ENCODE measurements around the gene SNED1.
A peak's percentile ranks its signal among the peaks of the same experiment; 100 is the strongest.

SNED1 gene

DNA sequence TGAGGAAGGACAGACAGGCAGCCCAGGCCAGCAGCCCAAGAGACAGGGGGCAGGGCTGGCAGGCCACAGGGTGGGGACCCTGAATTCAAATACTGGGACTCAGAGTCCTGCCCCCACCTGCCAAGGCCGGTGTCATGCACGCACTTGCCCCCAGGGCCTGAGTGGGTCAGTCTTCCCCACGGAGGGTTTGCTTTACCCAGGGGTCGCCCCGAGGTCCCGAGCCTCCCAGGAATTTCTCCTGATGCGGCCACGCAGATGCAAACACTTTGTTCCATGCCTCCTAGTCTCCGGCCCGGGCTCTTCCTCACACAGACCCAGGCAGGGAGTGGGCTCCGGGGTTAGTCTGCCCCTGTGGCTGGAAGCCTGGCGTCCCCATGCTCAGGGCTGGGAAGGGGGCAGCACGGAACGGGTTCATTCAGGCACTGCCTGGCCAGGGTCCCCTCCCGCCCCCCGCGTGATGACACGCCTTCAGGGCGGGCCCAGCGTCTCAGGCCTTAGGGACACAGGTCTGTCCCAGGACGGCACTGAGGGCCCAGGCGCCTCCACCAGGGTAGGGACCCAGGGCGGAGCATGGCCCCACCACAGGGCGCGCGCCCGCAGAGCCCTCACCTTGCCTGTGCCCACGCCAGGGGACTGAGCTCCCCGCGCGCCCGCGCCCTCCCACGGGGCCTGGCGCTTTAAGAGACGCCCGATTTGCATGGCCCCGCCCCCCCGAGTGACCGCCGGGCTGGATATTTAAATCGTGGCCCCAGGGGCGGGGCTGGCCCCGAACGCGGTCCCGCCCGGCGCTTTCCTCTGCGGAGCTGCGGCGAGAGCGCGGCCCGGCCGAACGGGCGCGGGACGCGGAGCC lies at the start of gene SNED1:
SNED1 (plus strand) TSS at position 763 of the 850 bp plus-strand sequence. CDS start 220 bp downstream, outside the sequence.
- DNase-seq, result peak in 1 of 2 donors; percentile 38

DNA sequence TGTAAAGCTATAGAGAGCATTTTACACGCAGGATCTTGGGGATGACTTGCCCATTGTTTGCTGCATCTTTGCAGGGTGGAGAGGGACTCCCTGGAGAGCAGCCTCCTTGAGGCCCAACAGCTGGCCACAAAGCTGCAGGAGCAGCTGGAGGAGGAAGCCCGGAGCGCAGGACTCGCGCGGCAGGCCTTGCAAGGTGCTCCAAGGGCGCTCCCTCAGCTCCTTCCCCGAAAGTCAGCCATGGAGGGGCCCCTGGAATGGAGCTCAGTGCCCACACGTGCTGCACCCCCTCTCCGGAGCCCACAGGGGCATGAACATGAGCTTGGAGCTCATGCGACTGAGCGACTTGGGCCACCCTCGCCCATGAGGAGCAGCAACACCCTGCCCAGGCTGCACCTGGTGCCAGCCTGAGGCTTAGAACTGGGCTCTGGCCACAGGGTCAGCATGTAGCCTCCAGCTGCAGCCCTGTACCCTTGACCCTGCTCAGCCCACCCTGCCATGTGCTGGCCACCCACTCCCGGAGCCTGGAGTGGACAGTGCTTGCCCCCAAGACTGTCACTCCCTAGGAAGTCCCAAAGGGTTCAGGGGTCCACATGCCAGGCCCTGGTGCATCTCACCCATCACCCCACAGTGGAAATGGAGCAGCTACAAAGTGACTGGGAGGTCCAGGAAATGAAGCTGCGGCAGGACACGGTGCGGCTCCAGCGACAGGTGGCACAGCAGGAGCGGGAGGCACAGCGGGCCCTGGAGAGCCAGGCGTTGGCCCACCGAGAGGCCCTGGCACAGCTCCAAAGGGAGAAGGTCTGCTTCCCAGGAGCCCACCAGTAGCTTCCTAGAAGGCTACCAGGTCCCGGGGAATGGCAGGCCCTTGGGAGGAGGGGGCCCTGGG lies 49.3 kb upstream of the SNED1 start:
- no peak for DNase-seq

DNA sequence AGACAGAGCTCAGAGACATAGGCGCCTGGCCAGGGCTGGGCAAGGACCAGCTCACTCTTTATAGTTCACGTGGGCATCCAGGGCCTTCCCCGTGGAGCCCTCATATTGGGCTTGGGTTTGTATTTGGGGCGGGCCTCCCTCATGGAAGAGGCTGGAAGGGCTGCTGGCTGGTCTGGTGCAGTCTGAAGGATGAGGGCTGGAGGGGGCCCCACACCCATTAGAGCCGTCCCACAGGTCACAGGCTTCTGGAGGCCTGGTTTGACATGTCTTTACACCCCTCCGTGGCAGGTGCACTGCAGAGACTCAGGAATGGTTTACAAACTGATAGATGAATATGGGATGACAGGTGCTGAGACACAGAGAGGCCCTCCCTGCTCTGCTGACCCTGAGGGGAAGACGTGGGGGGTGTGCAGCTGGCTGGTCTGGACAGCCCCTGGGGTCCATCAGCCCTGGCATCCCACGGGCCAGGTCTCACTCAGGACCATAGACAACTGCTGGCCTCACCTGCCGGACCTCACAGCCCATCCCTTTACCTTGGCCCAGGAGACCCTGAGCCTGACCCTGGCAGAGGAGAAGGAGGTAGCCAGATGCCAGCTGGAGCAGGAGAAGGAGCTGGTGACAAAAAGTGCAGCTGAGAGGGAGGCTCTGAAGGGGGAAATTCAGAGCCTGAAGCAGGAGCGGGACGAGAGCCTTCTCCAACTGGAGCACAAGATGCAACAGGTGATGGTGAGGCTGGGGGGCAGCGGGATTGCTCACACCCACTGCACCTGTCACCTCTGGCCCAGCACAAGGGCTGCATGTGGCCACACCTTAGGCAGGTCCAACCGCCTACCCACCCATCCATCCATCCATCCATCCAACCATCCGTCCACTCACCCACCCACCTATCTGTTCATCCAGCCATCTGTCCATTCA lies 48.4 kb upstream of the SNED1 start:
- DNase-seq, result no peak

DNA sequence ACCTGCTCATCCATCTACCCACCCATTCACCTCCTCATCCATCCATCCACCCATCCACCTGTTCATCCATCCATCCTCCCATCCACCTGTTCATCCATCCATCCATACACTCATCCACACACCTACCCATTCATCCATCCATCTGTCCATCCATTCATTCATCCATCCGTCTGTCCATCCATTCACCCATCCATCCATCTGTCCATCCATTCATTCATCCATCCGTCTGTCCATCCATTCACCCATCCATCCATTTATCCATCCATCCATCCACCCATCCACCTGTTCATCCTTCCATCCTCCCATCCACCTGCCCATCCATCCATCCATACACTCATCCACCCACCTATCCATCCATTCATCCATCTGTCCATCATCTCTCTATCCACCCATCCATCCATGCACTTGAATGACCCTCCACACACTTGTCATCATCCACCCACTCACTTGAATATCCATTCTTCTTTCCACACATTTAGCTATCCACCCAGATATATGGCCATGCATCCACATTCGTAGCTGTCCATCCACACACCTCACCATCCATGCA lies 47.3 kb upstream of the SNED1 start:
- no peak for DNase-seq

DNA sequence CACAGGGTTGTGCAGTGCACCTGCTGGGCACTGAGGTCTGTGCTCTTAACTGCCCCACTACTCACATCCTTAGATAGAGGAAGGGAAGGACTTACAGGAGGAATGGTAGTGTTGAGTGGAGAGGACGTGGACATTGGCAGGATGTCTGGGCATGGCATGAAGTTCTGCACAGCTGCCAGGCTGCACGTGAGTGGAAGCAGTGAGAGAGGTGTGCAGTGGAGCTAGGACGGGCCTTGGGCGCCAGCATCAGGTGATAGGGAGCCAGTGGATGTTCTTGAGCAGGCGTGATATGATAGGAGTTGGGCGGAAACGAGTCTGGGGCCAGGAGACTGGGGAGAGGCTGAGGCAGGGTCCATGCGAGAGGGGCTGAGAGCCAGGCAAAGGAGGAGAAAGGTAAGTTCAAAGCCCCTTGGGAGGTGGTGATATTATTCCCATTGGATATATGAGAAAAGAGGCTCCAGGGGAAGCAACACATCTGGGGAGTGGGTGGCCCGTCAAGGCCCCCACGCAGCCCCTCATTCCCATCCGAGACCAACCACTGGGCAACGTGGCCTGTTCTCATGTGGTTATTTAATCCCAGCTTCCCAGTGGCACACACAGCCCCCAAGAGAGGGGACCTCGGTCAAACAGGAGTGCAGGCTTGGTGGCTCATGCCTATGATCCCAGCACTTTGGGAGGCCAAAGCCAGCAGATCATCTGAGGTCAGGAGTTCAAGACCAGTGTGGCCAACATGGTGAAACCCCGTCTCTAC lies 45.7 kb upstream of the SNED1 start:
- no peak for DNase-seq

DNA sequence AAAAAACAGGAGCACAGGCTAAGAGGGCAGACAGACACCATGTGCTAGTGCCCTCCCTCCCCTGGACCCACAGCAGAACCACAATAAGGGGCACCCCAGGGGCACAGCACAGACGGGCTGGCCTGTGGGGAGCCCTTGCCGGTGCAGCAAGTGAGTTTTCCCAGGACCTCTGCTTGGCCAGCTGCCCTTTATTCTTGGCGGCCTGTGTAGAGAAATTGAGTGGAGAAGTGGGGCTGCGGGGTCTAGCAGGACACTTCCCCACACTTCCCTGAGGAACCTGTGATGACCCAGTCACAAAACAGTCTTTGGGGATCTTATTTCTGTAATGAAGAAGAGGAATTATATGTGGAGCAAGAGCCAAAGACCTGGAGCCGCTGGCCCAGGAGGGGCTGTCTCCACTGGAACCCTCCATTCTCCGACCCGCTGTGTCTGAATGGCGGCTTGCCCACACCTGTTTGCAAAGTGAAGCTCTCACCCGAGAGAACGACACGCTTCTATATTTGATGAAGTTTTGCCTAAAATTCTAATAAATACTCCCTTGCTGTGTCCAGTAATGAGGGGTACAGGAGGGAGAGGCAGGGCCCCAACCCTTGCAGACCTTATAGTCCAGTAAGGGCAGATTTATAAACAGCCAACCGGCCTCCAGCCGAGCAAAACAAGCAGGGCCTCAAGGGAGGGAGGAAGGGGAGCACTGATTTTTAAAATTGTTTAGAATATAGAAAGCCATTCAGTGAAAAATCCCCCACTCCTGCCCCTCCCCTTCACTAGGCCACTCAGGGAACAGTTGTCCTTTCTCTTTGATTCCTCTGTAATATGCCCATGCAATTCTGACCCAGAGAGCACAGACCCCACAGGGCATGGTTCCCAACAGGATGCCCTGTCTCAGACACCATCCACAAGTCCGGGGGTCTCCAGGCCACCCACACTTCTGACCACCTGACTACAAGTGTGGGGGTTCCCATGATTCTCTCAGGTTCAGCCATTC lies 44.7 kb upstream of the SNED1 start:
- no peak for DNase-seq

DNA sequence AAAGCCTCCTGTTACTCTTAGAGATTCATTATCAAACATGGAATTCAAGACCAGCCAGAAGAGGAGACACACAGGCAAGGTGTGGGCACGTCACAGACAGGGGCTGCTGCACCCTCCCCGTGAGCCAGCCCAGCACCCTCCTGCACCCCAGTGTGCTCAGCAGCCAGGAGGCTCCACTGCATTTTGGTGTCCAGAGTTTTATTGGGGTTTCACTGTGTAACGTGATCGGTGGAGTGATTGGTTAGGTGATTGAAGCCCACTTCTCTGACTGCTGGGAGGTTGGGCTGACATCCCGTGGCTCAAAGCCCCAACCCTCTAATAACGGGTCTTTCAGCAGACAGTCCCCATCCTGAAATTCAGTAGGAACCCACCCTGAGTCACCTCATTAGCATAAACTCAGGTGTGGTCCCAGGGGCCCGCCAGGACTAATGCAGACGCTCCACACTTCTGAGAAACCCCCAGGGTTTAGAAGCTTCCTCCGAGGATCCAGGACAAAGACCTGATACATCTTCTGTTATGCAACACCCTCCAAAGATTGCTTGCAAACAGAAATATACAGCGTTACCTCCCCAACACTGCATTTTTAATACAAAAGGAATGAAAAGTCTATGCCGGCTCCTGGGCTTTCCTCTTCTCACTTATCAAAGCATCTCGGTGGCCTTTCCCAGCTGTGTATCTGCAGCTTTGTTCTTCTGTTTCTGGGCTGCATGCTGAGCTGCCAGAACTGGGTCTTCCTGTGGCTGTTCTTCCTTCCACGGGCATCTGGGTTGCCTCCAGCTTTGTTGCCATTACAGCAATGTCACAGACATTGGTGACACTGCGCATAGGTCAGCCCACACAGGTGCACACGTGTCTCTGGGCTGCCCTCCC lies 43.7 kb upstream of the SNED1 start:
- no peak for DNase-seq

DNA sequence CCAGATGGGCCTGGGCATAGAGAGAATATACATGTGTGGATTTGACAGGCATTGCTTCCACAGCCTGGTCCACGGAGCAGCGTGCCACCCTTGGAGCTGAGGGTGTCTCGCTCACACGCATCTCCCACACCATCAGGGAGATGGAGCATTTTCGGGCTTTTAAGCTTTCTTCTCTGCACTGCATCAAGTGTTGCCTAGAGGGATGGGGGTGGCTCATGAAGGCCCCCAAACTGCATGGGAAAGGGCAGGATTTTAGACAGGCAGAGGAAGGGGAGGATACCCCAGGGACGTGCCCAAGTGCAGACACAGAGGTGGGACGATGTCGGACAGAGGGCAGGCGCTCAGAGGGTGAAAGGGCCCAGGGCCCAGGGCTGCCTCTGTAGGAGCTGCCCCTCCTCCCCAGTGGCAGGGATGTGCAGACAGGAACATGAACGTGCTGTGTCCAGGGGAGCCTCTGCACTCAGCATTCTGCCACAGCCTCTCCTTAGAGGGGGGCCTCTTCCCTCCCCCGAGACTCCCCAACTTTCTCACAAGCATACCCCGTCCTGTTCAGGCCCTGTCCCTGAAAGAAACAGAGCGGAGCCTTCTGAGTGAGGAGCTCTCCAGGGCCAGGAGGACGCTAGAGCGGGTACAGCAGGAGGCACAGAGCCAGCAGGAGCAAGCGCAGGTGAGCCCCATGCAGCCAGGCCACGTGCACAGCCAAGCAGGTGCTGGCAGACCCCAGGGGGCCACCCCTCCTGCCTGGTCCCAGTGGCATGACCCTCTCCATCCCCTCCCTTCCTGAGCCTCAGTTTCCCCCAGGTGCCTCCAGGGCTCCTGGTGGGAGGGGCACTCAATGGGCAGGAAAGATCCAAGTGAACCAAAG lies 42.9 kb upstream of the SNED1 start:
- DNase-seq, result no peak

DNA sequence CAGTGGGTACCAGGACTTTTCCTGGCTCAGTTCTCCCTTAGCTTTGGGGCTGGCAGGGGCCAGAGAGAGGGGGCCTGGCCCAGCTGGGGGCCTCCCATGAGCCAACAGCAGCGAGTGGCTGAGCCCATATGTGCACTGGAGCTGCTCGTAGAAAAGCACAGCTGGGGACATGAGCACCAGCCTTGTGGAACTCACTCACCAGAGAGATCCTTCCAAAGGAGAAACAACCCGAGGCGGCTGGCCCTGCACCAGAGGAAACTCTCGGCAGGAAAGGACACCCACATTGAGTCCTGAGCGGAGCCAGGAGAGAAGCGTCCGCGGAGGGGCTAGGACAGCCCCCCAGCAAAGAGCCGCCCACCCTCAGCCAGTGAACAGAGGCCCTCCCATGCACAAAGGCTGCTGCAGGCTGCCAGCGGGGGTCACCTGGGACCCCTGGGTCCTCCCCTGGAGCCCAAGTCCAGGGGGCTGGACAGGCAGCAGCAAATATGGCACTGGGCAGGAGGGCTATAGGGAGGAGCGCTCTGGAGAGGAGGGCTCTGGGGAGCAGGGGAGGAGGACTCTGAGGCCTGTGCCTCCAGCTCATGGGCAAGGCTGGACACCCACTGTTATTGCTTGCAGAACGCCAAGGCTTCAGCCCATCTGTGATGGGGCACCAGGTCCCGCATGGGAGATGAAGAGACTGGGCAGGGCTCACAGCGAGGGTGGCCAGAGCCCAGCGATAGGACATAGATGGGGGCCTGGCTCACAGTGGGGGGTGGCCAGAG lies 42.1 kb upstream of the SNED1 start:
- no peak for DNase-seq

DNA sequence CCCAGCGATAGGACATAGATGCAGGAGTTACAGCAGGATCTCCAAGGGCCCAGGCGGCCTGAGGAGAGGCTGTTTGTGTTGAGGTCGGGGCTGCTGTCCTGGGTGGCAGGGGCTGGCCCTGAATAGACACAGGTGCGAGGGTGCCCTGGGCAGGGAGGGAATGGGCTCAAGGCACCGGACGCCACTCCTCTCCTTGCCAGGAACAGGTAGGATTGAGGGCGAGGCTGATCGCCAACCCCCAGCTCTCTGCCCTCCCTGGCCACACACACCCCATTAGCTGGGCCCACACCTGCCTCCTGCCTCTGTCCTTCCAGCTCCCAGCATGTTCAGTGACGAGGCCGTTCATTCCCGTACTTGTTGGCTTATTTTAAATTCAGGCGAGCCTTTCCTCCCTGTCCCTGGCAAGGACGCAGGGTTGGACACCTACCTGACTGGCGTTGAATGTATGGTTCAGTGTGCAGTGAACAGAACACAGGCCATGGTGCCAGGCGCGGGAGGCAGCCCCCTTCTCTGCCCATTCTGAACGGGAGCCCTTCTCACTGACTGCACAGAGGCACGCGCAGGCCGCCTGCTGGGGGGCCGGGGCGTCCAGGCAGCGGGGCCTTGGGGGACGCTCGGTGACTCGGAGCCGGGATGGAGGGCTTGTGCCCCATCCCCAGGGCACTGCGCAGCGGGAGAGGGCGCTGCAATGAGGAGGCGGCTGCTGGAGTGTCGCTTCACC lies 41.3 kb upstream of the SNED1 start:
- no peak for DNase-seq

DNA sequence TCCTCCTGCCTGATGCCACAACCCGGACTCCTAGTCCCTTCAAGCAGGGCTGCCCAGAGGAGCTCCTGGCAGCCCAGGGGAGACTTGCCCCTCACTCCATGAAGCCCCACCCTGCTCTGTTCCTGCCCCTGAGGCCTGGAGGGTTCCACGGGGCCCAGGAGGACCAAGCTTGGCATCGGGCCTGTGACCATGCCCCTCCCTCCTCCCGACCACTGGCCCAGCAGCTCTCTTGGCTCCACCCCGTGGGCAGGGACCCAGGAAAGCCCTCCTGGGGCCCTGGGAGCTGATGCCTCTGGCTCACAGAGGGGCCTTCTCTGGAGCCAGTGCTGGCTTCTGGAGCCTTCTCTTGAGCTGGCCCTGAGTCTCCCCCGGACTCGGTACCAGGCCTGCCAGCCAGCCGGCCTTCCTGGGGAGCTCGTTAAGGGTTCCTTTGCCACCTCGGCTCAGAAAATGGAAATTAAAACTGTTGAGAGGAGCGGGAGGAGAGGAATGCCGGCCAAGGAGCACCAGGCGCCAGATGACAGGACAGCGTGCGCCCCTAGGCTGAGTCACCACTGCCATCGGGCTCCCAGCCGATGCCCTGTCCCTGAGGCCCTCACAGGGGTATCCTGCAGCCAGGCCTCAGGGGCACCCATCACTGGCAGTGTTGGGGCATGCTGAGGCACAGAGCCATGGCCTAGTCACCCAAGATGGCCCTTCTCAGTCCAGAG lies 40.6 kb upstream of the SNED1 start:
- no peak for DNase-seq

DNA sequence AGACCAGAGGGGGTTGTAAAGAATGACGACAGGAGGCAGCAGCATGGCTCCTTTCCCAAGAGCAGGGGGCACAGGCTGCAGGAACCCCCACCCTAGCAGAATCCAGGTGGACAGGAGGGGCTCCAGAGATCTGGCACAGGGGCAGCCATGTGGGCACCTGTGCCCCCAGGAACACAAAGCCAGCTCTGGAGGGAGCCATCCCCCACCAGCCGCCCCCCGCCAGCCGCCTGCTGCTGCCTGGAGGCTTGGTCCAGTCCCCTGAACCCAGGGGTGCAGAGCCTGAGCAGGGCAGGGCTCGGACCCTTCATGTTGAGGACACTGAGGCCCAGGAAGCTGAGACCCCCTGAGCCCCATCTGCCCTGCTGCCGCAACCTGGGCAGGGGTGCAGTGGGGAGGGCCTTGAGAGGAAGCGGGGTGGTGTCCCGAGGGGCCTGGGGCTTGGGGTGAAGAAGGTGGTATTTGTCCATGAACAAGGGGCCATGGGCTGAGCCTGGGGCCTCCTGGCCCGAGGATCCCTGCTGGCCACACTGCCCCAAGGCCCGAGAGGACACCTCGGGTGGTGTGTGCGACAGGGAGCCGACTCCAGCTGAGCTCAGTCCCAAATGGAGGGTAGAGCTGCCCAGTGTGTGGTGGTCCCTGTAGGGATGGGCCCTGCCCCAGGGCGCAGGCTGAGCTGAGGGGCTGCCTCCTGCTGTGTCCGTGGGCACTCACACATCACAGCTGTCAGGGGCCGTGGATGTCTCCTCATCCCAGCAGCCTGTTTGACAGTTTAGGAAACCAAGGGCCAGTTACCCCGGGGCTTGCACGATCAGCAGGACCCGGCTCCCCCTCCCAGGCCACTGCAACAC lies 39.8 kb upstream of the SNED1 start:
- no peak for DNase-seq

DNA sequence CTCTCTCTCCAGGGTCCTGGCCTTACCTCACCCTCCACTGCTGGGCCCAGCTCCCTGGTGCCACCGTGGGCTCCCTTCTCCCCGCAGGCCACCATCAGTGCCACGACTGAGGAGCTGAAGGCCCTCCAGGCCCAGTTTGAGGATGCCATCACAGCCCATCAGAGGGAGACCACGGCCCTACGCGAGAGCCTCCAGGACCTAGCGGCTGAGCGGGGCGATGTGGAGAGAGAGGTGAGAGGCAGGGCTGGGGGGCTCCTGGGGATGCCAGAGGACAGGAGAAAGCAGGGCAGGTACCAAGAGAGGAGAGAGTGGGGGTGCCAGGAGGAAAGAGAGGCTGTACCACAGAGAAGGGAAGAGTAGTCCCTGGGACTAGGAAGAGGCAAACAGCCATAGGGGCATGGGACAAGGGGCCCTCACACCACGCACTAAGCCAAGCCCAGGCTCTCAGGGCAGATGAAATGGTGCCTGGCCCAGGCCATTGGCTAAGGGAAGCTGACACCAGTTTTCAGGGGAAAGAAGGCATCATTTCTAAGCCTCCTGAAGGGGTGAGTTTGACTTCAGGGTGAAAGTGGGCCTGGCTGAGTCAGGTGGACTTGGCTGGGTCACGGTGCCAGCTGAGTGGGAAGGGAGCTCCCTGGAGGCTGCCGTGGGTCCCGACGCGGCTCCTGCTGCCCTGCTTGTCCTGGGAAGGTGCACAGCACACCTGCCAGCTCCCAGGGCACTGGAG lies 39.0 kb upstream of the SNED1 start:
- DNase-seq, result no peak

DNA sequence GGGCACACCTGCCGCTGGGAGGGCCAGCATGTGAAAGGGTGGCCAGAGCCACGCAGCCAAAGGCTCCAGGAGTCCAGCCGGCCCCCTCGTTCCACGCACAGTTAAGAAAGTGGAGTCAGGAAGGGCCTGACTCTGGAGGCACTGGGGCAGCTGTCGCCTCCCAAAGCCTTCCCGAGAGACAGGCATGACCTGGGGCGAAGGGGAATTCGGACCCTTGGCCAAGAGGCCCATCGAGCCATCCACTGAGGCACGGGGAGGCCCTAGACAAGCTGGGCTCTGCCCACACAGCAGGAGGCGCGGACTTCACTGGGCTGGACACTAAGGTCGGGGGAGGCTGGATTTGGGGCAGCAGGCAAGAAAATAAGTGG lies 38.5 kb upstream of the SNED1 start:
- no peak for DNase-seq
